CD4-positive, CD25-positive, alpha-beta regulatory T cell (primary cell): ENCODE measurements around the gene ZC2HC1B. TPM values are rescaled to one million over a fixed set of nuclear protein-coding genes. Genes with fewer than 3 reads are reported as not detected.

Experiments used
- ATAC-seq, 2 donors: fragments of 150-1000 bp; cut with Tn5 transposase; one replicate each; pipeline ENCODE4 v1.10.0; 2021; ENCODE audit warnings: low read depth in 2 of 2, moderate number of reproducible peaks in 2 of 2, moderate library complexity in 1 of 2
- DNase-seq, 3 donors: peaks; one replicate each; pipeline versions ENCODE4 v3.0.0 to v3.0.0-alpha.2; 2012 to 2022; ENCODE audit warnings: mixed read lengths in 1 of 3
- H3K27ac ChIP-seq: one replicate; pipeline ENCODE4 v1.7.0; 2013; ENCODE audit warnings: mild to moderate bottlenecking, low read length; ENCODE audit not compliant: insufficient read depth, poor library complexity, severe bottlenecking
- H3K27me3 ChIP-seq: one replicate; pipeline ENCODE4 v1.7.0; 2013; ENCODE audit warnings: low read length; ENCODE audit not compliant: control insufficient read depth, insufficient read depth
- H3K36me3 ChIP-seq: one replicate; pipeline ENCODE4 v1.7.0; 2013; ENCODE audit warnings: mild to moderate bottlenecking, low read length, moderate library complexity; ENCODE audit not compliant: control insufficient read depth, insufficient read depth
- H3K4me1 ChIP-seq: 2 replicates; pipeline ENCODE4 v1.7.0; 2013; ENCODE audit warnings: mild to moderate bottlenecking, low read length; ENCODE audit not compliant: insufficient read depth, control insufficient read depth, poor library complexity, severe bottlenecking
- H3K4me3 ChIP-seq: one replicate; pipeline ENCODE4 v1.7.0; 2013; ENCODE audit warnings: low read depth, mild to moderate bottlenecking, low read length, moderate library complexity
- H3K9me3 ChIP-seq, 2 experiments: 1 replicate in 1 of 2; 2 replicates in 1 of 2; pipeline ENCODE4 v1.7.0; 2013; ENCODE audit warnings: low read length in 2 of 2, mild to moderate bottlenecking in 1 of 2, moderate library complexity in 1 of 2; ENCODE audit not compliant: control insufficient read depth in 2 of 2
- H3K27ac Mint-ChIP-seq, 3 donors: one replicate each; pipeline ENCODE4 v1.8.0; 2020 to 2022; ENCODE audit warnings: mild to moderate bottlenecking in 3 of 3, mixed read lengths in 3 of 3, moderate library complexity in 2 of 3
- H3K27me3 Mint-ChIP-seq: one replicate; pipeline ENCODE4 v1.8.0; 2022; ENCODE audit warnings: mild to moderate bottlenecking, mixed read lengths
- H3K36me3 Mint-ChIP-seq: one replicate; pipeline ENCODE4 v1.8.0; 2020; ENCODE audit warnings: mixed read lengths
- H3K4me1 Mint-ChIP-seq, 4 donors: one replicate each; pipeline ENCODE4 v1.8.0; 2020 to 2022; ENCODE audit warnings: mixed read lengths in 4 of 4, mild to moderate bottlenecking in 1 of 4
- H3K4me3 Mint-ChIP-seq, 4 donors: one replicate each; pipeline ENCODE4 v1.8.0; 2020 to 2022; ENCODE audit warnings: mild to moderate bottlenecking in 4 of 4, mixed read lengths in 4 of 4, moderate library complexity in 3 of 4
- H3K9me3 Mint-ChIP-seq, 7 donors: one replicate each; pipeline ENCODE4 v1.8.0; 2020 to 2022; ENCODE audit warnings: mixed read lengths in 7 of 7, mild to moderate bottlenecking in 3 of 7, moderate library complexity in 2 of 7
- polyA plus RNA-seq, 4 donors: library from polyadenylated mRNA; unstranded; fragments of 300-500 nt; fragmentation: Illumina TruSeq; gene quantifications; one replicate each; pipeline ENCODE4 v1.2.3, GENCODE V29; 2021
- total RNA-seq: library from RNA; stranded (reverse); gene quantifications from one replicate; pipeline ENCODE4 v1.2.3, GENCODE V29; 2022

Gene ZC2HC1B
- total and polyA plus RNA-seq, 5 donors from 2014 or later = not detected

DNA sequence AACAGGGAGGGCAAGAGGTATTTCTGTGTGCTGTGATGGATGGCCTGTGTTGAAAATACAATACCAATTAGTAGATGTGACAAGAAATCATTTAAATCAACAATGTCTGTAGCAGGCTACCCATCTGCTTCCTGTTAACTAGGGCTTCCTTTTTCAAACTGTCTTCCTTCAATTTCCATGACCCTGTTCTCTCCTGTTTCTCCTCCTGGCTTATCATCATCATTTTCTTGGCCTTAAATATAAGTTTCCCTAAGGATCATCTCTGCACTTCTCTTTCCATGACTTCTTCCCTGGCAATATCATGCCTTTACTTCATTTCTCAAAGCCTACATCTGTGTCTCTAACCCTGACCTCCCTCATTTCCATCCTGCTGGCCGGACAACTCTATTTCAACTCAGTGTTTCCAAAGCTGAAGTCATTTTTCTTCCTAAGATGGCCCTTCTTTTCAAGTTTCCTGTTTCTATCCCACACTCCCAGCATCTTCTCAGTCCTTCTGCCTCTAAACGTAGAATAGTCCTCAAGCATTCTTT, 18.2 kb downstream of the ZC2HC1B start:
- no peak overlapping the region for H3K27ac Mint-ChIP-seq
- H3K9me3 Mint-ChIP-seq = peaks cover 0 to 2% (median 0%) of the 10 kb centered on the region in 7 donors
- H3K4me1 ChIP-seq = no peaks in the 10 kb centered on the region
- H3K27ac ChIP-seq = no peak overlapping the region
- H3K4me3 Mint-ChIP-seq = no peak overlapping the region
- no peaks in the 10 kb centered on the region for H3K36me3 ChIP-seq
- H3K36me3 Mint-ChIP-seq = peaks cover 6% of the 10 kb centered on the region
- no peaks in the 10 kb centered on the region for H3K4me1 Mint-ChIP-seq
- DNase-seq (no peak), ATAC-seq (no peak)
- H3K27me3 ChIP-seq = no peaks in the 10 kb centered on the region
- H3K4me3 ChIP-seq = no peak overlapping the region
- H3K9me3 ChIP-seq = no peaks in the 10 kb centered on the region
- no peaks in the 10 kb centered on the region for H3K27me3 Mint-ChIP-seq

DNA sequence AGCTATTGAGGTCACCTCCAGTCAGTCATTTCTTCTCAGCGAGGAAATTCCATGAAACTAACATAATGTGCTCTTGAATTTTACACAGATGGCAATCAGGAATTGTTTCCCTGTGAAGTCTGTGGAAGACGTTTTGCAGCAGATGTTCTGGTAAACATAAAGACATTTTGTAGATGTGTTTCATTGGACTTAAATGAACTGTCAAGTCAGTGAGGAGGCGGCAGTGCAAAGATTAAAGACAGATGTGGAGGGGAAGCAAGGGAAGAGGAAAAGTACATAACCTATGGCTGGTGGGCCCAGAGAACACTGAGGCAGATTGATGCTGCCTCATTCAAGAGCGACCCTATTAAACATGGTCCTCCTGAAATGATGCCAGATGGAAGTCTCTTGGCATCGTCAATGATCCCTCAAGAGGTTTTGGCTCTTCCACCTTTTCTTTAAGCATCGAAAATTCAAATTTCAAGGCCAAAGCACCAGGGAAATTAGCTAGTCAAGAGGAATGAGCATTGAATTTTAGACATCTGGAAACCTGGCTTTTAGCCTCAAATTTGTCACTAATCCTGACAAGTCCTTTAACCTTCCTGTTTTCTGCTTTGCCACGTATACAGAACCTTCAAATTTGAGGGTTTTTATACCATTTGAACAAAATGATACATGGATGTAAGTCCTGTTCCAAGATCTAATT, 20.1 kb downstream of the ZC2HC1B start:
- Mint-ChIP-seq H3K9me3 (no peaks in the 10 kb centered on the region), H3K4me1 (no peaks in the 10 kb centered on the region), H3K4me3 (no peak overlapping the region), H3K36me3 (peaks cover 11% of the 10 kb centered on the region), H3K27me3 (no peaks in the 10 kb centered on the region), H3K27ac (no peak overlapping the region)
- no peak for ATAC-seq
- no peak for DNase-seq
- H3K27ac ChIP-seq = no peak overlapping the region
- no peaks in the 10 kb centered on the region for H3K9me3 ChIP-seq
- no peaks in the 10 kb centered on the region for H3K27me3 ChIP-seq
- H3K4me3 ChIP-seq = no peak overlapping the region
- no peaks in the 10 kb centered on the region for H3K4me1 ChIP-seq
- H3K36me3 ChIP-seq = no peaks in the 10 kb centered on the region

DNA sequence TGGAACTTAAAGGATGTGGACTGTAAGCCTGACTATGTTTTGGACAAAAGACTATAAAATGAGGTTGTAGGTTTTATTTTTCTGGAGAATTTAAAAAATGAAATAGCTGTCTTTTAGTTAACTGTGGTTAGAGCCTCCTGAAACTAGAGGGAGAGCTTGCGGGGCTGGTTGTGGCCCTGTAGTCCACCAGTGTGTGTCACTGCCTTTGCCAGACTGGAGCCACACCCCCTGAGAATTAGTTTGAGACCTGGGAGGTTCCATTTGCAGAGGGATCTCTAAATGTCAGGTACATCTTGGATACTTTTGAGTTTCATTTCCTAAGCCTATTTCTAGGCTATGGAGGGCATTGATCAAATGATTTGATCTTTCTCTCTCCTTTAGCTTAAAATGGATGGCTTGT, 20.8 kb downstream of the ZC2HC1B start:
- no peaks in the 10 kb centered on the region for H3K4me1 ChIP-seq
- no peaks in the 10 kb centered on the region for H3K9me3 Mint-ChIP-seq
- no peak overlapping the region for H3K27ac Mint-ChIP-seq
- H3K4me3 ChIP-seq = no peak overlapping the region
- no peaks in the 10 kb centered on the region for H3K9me3 ChIP-seq
- peaks cover 12% of the 10 kb centered on the region for H3K36me3 Mint-ChIP-seq
- H3K27me3 ChIP-seq = no peaks in the 10 kb centered on the region
- no peak overlapping the region for H3K27ac ChIP-seq
- no peak for DNase-seq
- H3K36me3 ChIP-seq = no peaks in the 10 kb centered on the region
- H3K4me1 Mint-ChIP-seq = no peaks in the 10 kb centered on the region
- ATAC-seq = no peak
- H3K27me3 Mint-ChIP-seq = no peaks in the 10 kb centered on the region
- H3K4me3 Mint-ChIP-seq = no peak overlapping the region

DNA sequence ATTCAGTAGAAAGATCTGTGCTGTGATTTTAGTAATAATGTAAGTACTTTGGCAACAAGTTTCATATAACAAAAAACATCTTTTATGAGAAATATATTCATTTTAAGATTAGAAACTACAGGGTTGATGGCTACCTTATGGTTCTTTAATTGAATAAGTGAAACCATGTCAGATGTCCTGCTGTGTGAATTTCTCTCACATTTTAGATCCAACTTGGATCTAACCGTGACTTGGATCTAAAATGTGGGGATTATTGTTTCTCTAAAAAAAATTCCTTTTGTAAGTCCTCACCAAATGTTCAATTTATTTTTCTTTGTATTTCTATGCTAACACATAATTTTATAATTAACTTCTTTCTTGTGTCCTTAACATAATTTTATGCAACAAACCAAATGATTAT, 30.4 kb downstream of the ZC2HC1B start:
- peaks cover 7% of the 10 kb centered on the region for H3K36me3 Mint-ChIP-seq
- no peak overlapping the region for H3K4me3 Mint-ChIP-seq
- H3K27ac Mint-ChIP-seq = no peak overlapping the region
- DNase-seq (no peak), ATAC-seq (no peak)
- no peaks in the 10 kb centered on the region for H3K9me3 Mint-ChIP-seq
- Histone ChIP-seq H3K9me3 (no peaks in the 10 kb centered on the region), H3K27ac (no peak overlapping the region), H3K36me3 (no peaks in the 10 kb centered on the region), H3K4me3 (no peak overlapping the region), H3K27me3 (no peaks in the 10 kb centered on the region), H3K4me1 (no peaks in the 10 kb centered on the region)
- H3K4me1 Mint-ChIP-seq = no peaks in the 10 kb centered on the region
- no peaks in the 10 kb centered on the region for H3K27me3 Mint-ChIP-seq

DNA sequence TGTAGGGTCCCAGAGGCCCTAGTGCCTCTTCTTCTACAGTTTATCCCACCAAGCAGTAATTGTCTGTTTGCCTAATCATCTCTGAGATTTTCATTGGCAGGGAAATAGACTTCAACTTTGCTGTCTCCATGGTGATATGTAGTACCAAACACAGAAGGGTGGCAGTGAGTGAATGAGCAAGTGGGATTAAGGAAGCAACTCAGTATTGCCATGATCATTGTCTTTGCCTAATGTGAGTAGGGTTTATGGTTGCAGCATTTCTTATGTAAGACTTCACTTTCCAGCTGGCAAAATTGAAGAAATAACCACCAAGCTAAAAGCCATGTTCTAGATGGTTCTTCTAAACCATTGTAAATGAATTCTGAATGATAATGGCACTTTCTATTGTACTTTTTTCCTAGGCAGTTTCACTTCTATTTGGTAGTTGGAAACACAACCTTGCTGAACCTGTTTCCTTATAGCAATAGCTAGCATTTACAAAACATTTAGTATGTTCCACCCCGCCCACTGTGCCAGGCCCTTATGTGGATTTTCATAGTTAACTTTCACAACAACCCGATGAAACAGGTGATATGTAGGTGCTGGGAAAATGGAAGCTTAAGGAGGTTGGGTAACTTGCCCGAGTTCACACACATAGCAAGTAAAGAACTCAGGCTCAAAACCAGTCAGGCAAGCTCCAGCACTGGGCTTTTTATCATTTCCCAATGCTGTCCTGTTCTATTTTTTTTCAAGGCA, 32.0 kb downstream of the ZC2HC1B start:
- no peaks in the 10 kb centered on the region for H3K27me3 ChIP-seq
- Mint-ChIP-seq H3K4me1 (peaks cover 0 to 7% (median 2%) of the 10 kb centered on the region in 4 donors), H3K36me3 (peaks cover 11% of the 10 kb centered on the region), H3K27ac (peak overlapping the region in 1 of 3 donors; percentile 25), H3K27me3 (no peaks in the 10 kb centered on the region), H3K4me3 (no peak overlapping the region), H3K9me3 (no peaks in the 10 kb centered on the region)
- no peaks in the 10 kb centered on the region for H3K9me3 ChIP-seq
- no peaks in the 10 kb centered on the region for H3K36me3 ChIP-seq
- no peak overlapping the region for H3K4me3 ChIP-seq
- no peak overlapping the region for H3K27ac ChIP-seq
- no peak for DNase-seq
- no peaks in the 10 kb centered on the region for H3K4me1 ChIP-seq
- no peak for ATAC-seq

DNA sequence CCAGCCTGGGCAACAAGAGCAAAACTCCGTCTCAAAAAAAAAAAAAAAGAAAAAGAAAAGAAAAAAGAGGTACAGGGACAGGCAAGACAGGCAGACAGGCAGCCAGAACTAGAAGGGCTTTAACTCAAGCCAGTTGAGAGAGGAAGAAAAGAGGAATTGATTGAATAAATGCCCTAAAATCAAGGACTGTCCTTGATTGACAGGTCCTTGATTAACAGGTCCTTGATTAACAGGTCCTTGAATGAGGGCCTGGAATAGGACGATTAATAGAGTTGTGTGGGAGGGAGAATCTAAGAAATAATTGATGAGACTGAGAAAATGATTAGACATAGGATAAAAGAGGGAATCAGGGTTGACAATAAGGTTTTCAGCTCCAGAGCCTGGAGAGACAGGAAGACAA, 36.1 kb downstream of the ZC2HC1B start:
- peaks cover 0 to 3% (median 0%) of the 10 kb centered on the region in 7 donors for H3K9me3 Mint-ChIP-seq
- Histone ChIP-seq H3K9me3 (no peaks in the 10 kb centered on the region), H3K36me3 (no peaks in the 10 kb centered on the region), H3K4me3 (no peak overlapping the region), H3K4me1 (no peaks in the 10 kb centered on the region), H3K27me3 (no peaks in the 10 kb centered on the region), H3K27ac (no peak overlapping the region)
- peaks cover 16% of the 10 kb centered on the region for H3K36me3 Mint-ChIP-seq
- H3K4me1 Mint-ChIP-seq = peaks cover 0 to 17% (median 9%) of the 10 kb centered on the region in 4 donors
- DNase-seq (no peak), ATAC-seq (no peak)
- H3K27me3 Mint-ChIP-seq = no peaks in the 10 kb centered on the region
- peak overlapping the region in 1 of 3 donors; percentile 7 for H3K27ac Mint-ChIP-seq
- no peak overlapping the region for H3K4me3 Mint-ChIP-seq

DNA sequence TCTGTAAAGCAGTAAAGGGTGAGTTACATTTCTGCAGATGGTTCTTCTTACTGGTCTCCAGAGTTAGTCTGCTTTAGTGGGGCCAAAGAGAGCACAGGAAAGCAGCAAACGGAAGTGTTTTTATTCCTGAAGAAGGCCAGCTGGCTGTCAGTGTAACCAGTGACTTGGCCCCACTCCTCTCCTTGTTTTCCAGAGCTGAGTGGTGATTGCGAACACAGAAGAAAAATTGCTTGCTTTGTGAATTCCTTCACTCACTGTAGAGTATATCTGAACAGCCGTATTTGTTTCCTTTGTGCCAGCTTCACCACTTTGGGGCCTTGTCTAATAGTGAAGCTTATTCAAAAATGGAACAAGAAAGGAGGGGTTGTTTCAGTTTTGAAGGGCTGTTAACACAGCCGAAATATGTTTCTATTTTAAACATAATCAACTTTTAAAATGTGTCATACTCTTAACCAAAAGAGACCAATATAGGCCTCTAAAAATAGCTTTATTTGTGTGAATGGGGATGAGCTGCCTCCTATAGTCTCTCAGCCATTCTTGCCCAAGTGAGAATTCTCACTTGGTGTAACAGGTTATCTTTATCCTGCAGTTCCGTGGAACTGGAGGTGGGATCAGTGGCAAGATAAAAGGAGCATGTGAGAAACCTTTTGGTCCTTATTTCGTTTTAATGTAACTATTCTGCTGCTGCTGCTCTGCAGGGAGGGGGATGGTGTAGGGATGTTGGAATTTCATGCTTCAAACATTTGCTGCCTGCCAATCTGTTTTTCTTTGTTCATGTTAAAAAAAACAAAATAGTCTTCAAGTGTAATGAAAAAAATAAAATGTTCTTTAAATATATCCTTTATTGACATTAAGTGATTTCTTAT, 37.8 kb downstream of the ZC2HC1B start:
- no peak overlapping the region for H3K4me3 ChIP-seq
- ATAC-seq = no peak
- H3K36me3 ChIP-seq = no peaks in the 10 kb centered on the region
- peak in 1 of 3 donors; percentile 36 for DNase-seq
- H3K4me1 ChIP-seq = no peaks in the 10 kb centered on the region
- Mint-ChIP-seq H3K27me3 (no peaks in the 10 kb centered on the region), H3K27ac (peak overlapping the region in 1 of 3 donors; percentile 10), H3K4me1 (peaks cover 0 to 21% (median 9%) of the 10 kb centered on the region in 4 donors), H3K36me3 (peaks cover 16% of the 10 kb centered on the region), H3K4me3 (no peak overlapping the region), H3K9me3 (peaks cover 0 to 8% (median 1%) of the 10 kb centered on the region in 7 donors)
- no peak overlapping the region for H3K27ac ChIP-seq
- H3K27me3 ChIP-seq = no peaks in the 10 kb centered on the region
- no peaks in the 10 kb centered on the region for H3K9me3 ChIP-seq
